ENCODE measurements around the gene CDC45. TPM values are rescaled to one million over a fixed set of nuclear protein-coding genes. Genes with fewer than 3 reads are reported as not detected.

Gene CDC45
- total RNA-seq, 8 experiments from 2014 or later: 0.60 to 28.7 (median 1.2) TPM

GRCh38 chr22:19505735-19506126 lies 26.0 kb downstream of the CDC45 start:
- Histone ChIP-seq H3K27ac (peak overlapping the region in 1 of 2 donors; percentile 13), H3K4me3 (no peak overlapping the region), H3K4me1 (replicated peaks in 1 of 2) (no peaks in the 10 kb centered on the region)
- 80 to 100% (median 100%) methylated on average over 1 to 4 of the region's 5 CpGs; no CpG with 5 or more reads in 5 of the 10 experiments for WGBS, 10 experiments
- in situ Hi-C loops (cut with MboI; ENCODE audit: low pct_unique_long_range_greater_than_20kb in 2 of 9, low sequenced_read_pairs in 9 of 9, unreplicated experiment in 9 of 9): loop anchor here in 1 of 9 experiments (25.0 kb wide), 1 partner anchor 132 kb away; no protein-coding TSS in a partner anchor
- ATAC-seq (replicated peaks in 6 of 8): no peak

GRCh38 chr22:19506212-19506611 lies 26.5 kb downstream of the CDC45 start:
- Histone ChIP-seq H3K27ac (no peak overlapping the region), H3K4me3 (no peak overlapping the region), H3K4me1 (replicated peaks in 1 of 2) (no peaks in the 10 kb centered on the region)
- in situ Hi-C loops (cut with MboI; ENCODE audit: low pct_unique_long_range_greater_than_20kb in 2 of 9, low sequenced_read_pairs in 9 of 9, unreplicated experiment in 9 of 9): loop anchor here in 1 of 9 experiments (25.0 kb wide), 1 partner anchor 131 kb away; no protein-coding TSS in a partner anchor
- 87 to 95% (median 93%) methylated on average over 3 to 4 of the region's 10 CpGs; no CpG with 5 or more reads in 7 of the 10 experiments for WGBS, 10 experiments
- peak in 2 of 8 experiments; percentile 50 to 53 for ATAC-seq (replicated peaks in 6 of 8)

- in situ Hi-C loops (cut with MboI; ENCODE audit: low pct_unique_long_range_greater_than_20kb in 2 of 9, low sequenced_read_pairs in 9 of 9, unreplicated experiment in 9 of 9): loop anchor here in 1 of 9 experiments (25.0 kb wide), 1 partner anchor 130 kb away; no protein-coding TSS in a partner anchor
- H3K4me3 ChIP-seq: no peak overlapping the region
- WGBS, 10 experiments: 84 to 100% (median 97%) methylated on average over 1 to 4 of the region's 4 CpGs; no CpG with 5 or more reads in 3 of the 10 experiments
- H3K4me1 ChIP-seq (replicated peaks in 1 of 2): no peaks in the 10 kb centered on the region
- ATAC-seq (replicated peaks in 6 of 8): no peak
- H3K27ac ChIP-seq: no peak overlapping the region
These were observed 27.8 kb downstream of the CDC45 start for GRCh38 chr22:19507534-19507861.

GRCh38 chr22:19508024-19508776 lies 28.5 kb downstream of the CDC45 start:
- H3K4me3 ChIP-seq: no peak overlapping the region
- 88 to 100% (median 97%) methylated on average over 1 to 6 of the region's 10 CpGs; no CpG with 5 or more reads in 2 of the 10 experiments for WGBS, 10 experiments

GRCh38 chr22:19509191-19509590 lies 29.5 kb downstream of the CDC45 start:
- no peaks in the 10 kb centered on the region for H3K4me1 ChIP-seq (replicated peaks in 1 of 2)
- in situ Hi-C loops (cut with MboI; ENCODE audit: low pct_unique_long_range_greater_than_20kb in 2 of 9, low sequenced_read_pairs in 9 of 9, unreplicated experiment in 9 of 9): loop anchor here in 1 of 9 experiments (25.0 kb wide), 1 partner anchor 128 kb away; no protein-coding TSS in a partner anchor
- no peak overlapping the region for H3K4me3 ChIP-seq
- ATAC-seq (replicated peaks in 6 of 8): no peak
- H3K27ac ChIP-seq: no peak overlapping the region
- 70 to 100% (median 93%) methylated on average over 2 to 3 of the region's 3 CpGs for WGBS, 10 experiments

More at GRCh38 chr22:19508024-19508776, 28.5 kb downstream of the CDC45 start:
- in situ Hi-C loops (cut with MboI; ENCODE audit: low pct_unique_long_range_greater_than_20kb in 2 of 9, low sequenced_read_pairs in 9 of 9, unreplicated experiment in 9 of 9): loop anchor here in 1 of 9 experiments (25.0 kb wide), 1 partner anchor 129 kb away; no protein-coding TSS in a partner anchor
- ATAC-seq (replicated peaks in 6 of 8): no peak
- Histone ChIP-seq H3K4me1 (replicated peaks in 1 of 2) (no peaks in the 10 kb centered on the region), H3K27ac (no peak overlapping the region)

GRCh38 chr22:19509923-19510322 lies 30.2 kb downstream of the CDC45 start:
- no peak for ATAC-seq (replicated peaks in 6 of 8)
- no peak overlapping the region for H3K4me3 ChIP-seq
- 67 to 100% (median 97%) methylated on average over 1 to 2 of the region's 2 CpGs; no CpG with 5 or more reads in 4 of the 10 experiments for WGBS, 10 experiments
- in situ Hi-C loops (cut with MboI; ENCODE audit: low pct_unique_long_range_greater_than_20kb in 2 of 9, low sequenced_read_pairs in 9 of 9, unreplicated experiment in 9 of 9): loop anchor here in 1 of 9 experiments (25.0 kb wide), 1 partner anchor 127 kb away; no protein-coding TSS in a partner anchor
- no peak overlapping the region for H3K27ac ChIP-seq
- H3K4me1 ChIP-seq (replicated peaks in 1 of 2): peaks cover 5% of the 10 kb centered on the region in 2 donors

- 60 to 100% (median 100%) methylated on average over 1 to 2 of the region's 2 CpGs; no CpG with 5 or more reads in 2 of the 10 experiments for WGBS, 10 experiments
- no peak for ATAC-seq (replicated peaks in 6 of 8)
- H3K27ac ChIP-seq: no peak overlapping the region
- in situ Hi-C loops (cut with MboI; ENCODE audit: low pct_unique_long_range_greater_than_20kb in 2 of 9, low sequenced_read_pairs in 9 of 9, unreplicated experiment in 9 of 9): loop anchor here in 1 of 9 experiments (25.0 kb wide), 1 partner anchor 126 kb away; no protein-coding TSS in a partner anchor
- no peak overlapping the region for H3K4me3 ChIP-seq
- peaks cover 10 to 11% of the 10 kb centered on the region in 2 donors for H3K4me1 ChIP-seq (replicated peaks in 1 of 2)
These were observed 31.2 kb downstream of the CDC45 start for GRCh38 chr22:19510919-19511341.

GRCh38 chr22:19513823-19514222 lies 34.1 kb downstream of the CDC45 start:
- Histone ChIP-seq H3K4me1 (replicated peaks in 1 of 2) (peaks cover 10 to 11% of the 10 kb centered on the region in 2 donors), H3K4me3 (no peak overlapping the region), H3K27ac (no peak overlapping the region)
- in situ Hi-C loops (cut with MboI; ENCODE audit: low pct_unique_long_range_greater_than_20kb in 2 of 9, low sequenced_read_pairs in 9 of 9, unreplicated experiment in 9 of 9): loop anchor here in 1 of 9 experiments (25.0 kb wide), 1 partner anchor 123 kb away; no protein-coding TSS in a partner anchor
- 0 to 68% (median 50%) methylated on average over 1 to 2 of the region's 2 CpGs for WGBS, 10 experiments
- no peak for ATAC-seq (replicated peaks in 6 of 8)

- in situ Hi-C loops (cut with MboI; ENCODE audit: low pct_unique_long_range_greater_than_20kb in 2 of 9, low sequenced_read_pairs in 9 of 9, unreplicated experiment in 9 of 9): loop anchor here in 1 of 9 experiments (25.0 kb wide), 1 partner anchor 122 kb away; no protein-coding TSS in a partner anchor
- H3K27ac ChIP-seq: peak overlapping the region; percentile 12 to 28
- 44 to 100% (median 83%) methylated on average over 1 to 7 of the region's 14 CpGs; no CpG with 5 or more reads in 3 of the 10 experiments for WGBS, 10 experiments
- no peak overlapping the region for H3K4me3 ChIP-seq
- peaks cover 10 to 11% of the 10 kb centered on the region in 2 donors for H3K4me1 ChIP-seq (replicated peaks in 1 of 2)
- ATAC-seq (replicated peaks in 6 of 8): peak in 7 of 8 experiments; percentile 76 to 95 (median 90)
These were observed 35.3 kb downstream of the CDC45 start for GRCh38 chr22:19514831-19515565.

- H3K4me1 ChIP-seq (replicated peaks in 1 of 2): peaks cover 10 to 11% of the 10 kb centered on the region in 2 donors
- H3K27ac ChIP-seq: peak overlapping the region in 1 of 2 donors; percentile 25
- no peak for ATAC-seq (replicated peaks in 6 of 8)
- WGBS, 10 experiments: 78 to 100% (median 95%) methylated on average over 1 to 6 of the region's 12 CpGs; no CpG with 5 or more reads in 3 of the 10 experiments
- in situ Hi-C loops (cut with MboI; ENCODE audit: low pct_unique_long_range_greater_than_20kb in 2 of 9, low sequenced_read_pairs in 9 of 9, unreplicated experiment in 9 of 9): loop anchor here in 1 of 9 experiments (25.0 kb wide), 1 partner anchor 121 kb away; no protein-coding TSS in a partner anchor
- no peak overlapping the region for H3K4me3 ChIP-seq
These were observed 36.1 kb downstream of the CDC45 start for GRCh38 chr22:19515654-19516377.

- H3K4me3 ChIP-seq: no peak overlapping the region
- H3K4me1 ChIP-seq (replicated peaks in 1 of 2): peaks cover 10 to 11% of the 10 kb centered on the region in 2 donors
- no peak for ATAC-seq (replicated peaks in 6 of 8)
- 80 to 100% (median 83%) methylated on average over 1 of the region's 19 CpGs; no CpG with 5 or more reads in 7 of the 10 experiments for WGBS, 10 experiments
- H3K27ac ChIP-seq: no peak overlapping the region
- in situ Hi-C loops (cut with MboI; ENCODE audit: low pct_unique_long_range_greater_than_20kb in 2 of 9, low sequenced_read_pairs in 9 of 9, unreplicated experiment in 9 of 9): loop anchor here in 1 of 9 experiments (25.0 kb wide), 1 partner anchor 121 kb away; no protein-coding TSS in a partner anchor
These were observed 36.9 kb downstream of the CDC45 start for GRCh38 chr22:19516378-19517170.

Measured in motor neuron (in vitro differentiated cells).